Nephron (organoid): ENCODE measurements around the gene IPP.
A peak's percentile ranks its signal among the peaks of the same experiment; 100 is the strongest.

Experiments used
- H3K27ac Mint-ChIP-seq, 3 experiments: 2 replicates each; pipeline ENCODE4 v1.8.0; 2020; ENCODE audit warnings: mixed read lengths in 3 of 3, mild to moderate bottlenecking in 2 of 3, moderate library complexity in 1 of 3
- H3K27me3 Mint-ChIP-seq: 2 replicates; pipeline ENCODE4 v1.8.0; 2021; ENCODE audit warnings: low read depth, mild to moderate bottlenecking, moderate library complexity, mixed read lengths
- H3K36me3 Mint-ChIP-seq: 2 replicates; pipeline ENCODE4 v1.8.0; 2020; ENCODE audit warnings: low read depth, mixed read lengths
- H3K4me1 Mint-ChIP-seq: 2 replicates; pipeline ENCODE4 v1.8.0; 2020; ENCODE audit warnings: mixed read lengths
- H3K4me3 Mint-ChIP-seq, 3 experiments: 2 replicates each; pipeline ENCODE4 v1.8.0; 2020; ENCODE audit warnings: mild to moderate bottlenecking in 3 of 3, mixed read lengths in 3 of 3, moderate library complexity in 2 of 3
- H3K9me3 Mint-ChIP-seq: 2 replicates; pipeline ENCODE4 v1.8.0; 2020; ENCODE audit warnings: mixed read lengths
- TF ChIP-seq, protein P1 (sequence below), 3 experiments: fragments of 200-600 bp; sonication (generic); IDR thresholded peaks; one replicate each; pipeline ENCODE4 v1.5.0; 2021; ENCODE audit warnings: antibody characterized with exemption in 3 of 3; ENCODE audit not compliant: unreplicated experiment in 3 of 3

The IPP gene

GRCh38 chr1:45674478-45674877, 76.0 kb downstream of the IPP start:
- Mint-ChIP-seq H3K36me3 (peaks cover 22% of the 10 kb centered on the region), H3K4me1 (peaks cover 40% of the 10 kb centered on the region), H3K4me3 (no peak overlapping the region), H3K27ac (no peak overlapping the region), H3K27me3 (no peaks in the 10 kb centered on the region), H3K9me3 (no peaks in the 10 kb centered on the region)
- TF ChIP-seq, protein P1, sequence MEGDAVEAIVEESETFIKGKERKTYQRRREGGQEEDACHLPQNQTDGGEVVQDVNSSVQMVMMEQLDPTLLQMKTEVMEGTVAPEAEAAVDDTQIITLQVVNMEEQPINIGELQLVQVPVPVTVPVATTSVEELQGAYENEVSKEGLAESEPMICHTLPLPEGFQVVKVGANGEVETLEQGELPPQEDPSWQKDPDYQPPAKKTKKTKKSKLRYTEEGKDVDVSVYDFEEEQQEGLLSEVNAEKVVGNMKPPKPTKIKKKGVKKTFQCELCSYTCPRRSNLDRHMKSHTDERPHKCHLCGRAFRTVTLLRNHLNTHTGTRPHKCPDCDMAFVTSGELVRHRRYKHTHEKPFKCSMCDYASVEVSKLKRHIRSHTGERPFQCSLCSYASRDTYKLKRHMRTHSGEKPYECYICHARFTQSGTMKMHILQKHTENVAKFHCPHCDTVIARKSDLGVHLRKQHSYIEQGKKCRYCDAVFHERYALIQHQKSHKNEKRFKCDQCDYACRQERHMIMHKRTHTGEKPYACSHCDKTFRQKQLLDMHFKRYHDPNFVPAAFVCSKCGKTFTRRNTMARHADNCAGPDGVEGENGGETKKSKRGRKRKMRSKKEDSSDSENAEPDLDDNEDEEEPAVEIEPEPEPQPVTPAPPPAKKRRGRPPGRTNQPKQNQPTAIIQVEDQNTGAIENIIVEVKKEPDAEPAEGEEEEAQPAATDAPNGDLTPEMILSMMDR (IDR thresholded peaks at IDR 0.05; ENCODE audit: unreplicated experiment in 3 of 3) = no peak

DNA sequence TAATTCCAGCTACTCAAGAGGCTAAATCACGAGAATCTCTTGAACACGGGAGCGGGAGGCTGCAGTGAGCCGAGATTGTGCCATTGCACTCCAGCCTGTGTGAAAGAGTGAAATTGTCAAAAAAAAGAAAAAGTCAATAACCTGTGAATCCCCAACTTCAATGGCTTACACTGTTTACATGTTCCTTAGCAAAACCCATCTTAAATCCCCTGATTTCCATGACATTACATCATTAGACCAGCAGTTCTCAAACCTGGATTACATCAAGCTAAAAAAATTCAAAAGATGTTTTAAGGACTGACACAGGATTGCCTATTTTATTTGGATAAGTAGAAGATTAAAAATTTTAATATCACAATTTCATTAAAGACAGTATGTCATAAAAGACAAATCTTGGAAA, 76.5 kb downstream of the IPP start:
- no peaks in the 10 kb centered on the region for H3K9me3 Mint-ChIP-seq
- H3K4me1 Mint-ChIP-seq = peaks cover 35% of the 10 kb centered on the region
- H3K27ac Mint-ChIP-seq = no peak overlapping the region
- TF ChIP-seq, protein P1 (IDR thresholded peaks at IDR 0.05; ENCODE audit: unreplicated experiment in 3 of 3) = no peak
- no peak overlapping the region for H3K4me3 Mint-ChIP-seq
- H3K27me3 Mint-ChIP-seq = no peaks in the 10 kb centered on the region
- H3K36me3 Mint-ChIP-seq = peaks cover 22% of the 10 kb centered on the region

DNA sequence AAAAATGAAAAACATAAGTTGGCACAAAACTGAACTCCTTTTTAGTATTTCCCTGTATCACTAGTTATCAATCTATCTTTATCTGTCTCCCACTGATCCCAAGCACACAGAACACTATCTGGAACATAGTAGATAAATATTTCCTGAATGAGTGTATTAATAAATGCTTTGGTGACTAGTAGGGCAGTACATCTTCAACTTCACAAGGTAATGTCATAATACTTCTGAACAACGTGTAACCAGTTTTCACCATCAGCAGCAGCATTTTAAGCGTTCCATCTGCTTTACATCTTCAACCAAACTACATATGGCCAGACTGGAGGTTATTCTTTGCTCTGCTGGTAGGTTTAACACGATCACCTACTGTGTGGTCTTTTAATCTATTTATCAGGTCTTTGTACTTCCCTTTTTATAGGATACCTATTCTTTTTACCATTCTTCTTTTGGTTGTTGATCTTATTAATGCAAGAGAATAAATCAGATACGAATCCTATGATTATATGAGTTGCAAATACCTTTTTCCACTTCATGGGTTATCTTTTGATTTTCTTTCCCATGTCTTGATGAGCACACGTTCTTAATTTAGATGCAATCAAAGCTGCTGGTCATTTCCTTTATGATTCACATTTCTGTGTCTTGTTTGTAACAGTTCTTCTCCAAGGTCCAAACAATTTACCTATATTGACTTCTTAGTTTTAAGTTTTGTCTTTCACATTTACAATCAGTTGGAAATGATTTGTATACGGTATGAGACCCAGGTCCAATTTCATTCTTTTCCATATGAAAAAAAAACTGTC, 80.4 kb downstream of the IPP start:
- peak overlapping the region in 1 of 3 experiments; percentile 7 for H3K27ac Mint-ChIP-seq
- H3K4me1 Mint-ChIP-seq = peaks cover 35% of the 10 kb centered on the region
- TF ChIP-seq, protein P1 (IDR thresholded peaks at IDR 0.05; ENCODE audit: unreplicated experiment in 3 of 3) = no peak
- H3K36me3 Mint-ChIP-seq = peaks cover 33% of the 10 kb centered on the region
- H3K4me3 Mint-ChIP-seq = no peak overlapping the region
- H3K9me3 Mint-ChIP-seq = no peaks in the 10 kb centered on the region
- no peaks in the 10 kb centered on the region for H3K27me3 Mint-ChIP-seq

DNA sequence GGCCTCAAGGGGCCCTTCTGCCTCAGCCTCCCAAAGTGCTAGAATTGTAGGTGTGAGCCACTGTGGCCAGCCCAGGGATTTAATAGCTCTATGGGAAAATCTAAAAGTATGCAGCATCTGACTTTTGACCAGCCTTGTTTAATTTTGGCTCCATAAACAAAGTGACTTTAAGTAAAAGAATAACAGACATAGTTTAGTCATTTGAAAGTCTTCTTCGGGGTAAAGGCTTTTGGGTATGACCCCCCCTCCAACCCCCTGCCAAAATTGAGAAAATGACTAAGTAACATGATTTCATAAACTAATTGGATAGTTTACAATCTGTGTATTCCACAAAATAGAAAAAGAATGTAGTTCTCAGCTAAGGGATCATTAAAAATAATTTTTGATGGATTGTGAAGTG, 81.1 kb downstream of the IPP start:
- TF ChIP-seq, protein P1 (IDR thresholded peaks at IDR 0.05; ENCODE audit: unreplicated experiment in 3 of 3) = no peak
- no peaks in the 10 kb centered on the region for H3K9me3 Mint-ChIP-seq
- H3K4me3 Mint-ChIP-seq = no peak overlapping the region
- peaks cover 28% of the 10 kb centered on the region for H3K36me3 Mint-ChIP-seq
- no peak overlapping the region for H3K27ac Mint-ChIP-seq
- no peaks in the 10 kb centered on the region for H3K27me3 Mint-ChIP-seq
- peaks cover 28% of the 10 kb centered on the region for H3K4me1 Mint-ChIP-seq

DNA sequence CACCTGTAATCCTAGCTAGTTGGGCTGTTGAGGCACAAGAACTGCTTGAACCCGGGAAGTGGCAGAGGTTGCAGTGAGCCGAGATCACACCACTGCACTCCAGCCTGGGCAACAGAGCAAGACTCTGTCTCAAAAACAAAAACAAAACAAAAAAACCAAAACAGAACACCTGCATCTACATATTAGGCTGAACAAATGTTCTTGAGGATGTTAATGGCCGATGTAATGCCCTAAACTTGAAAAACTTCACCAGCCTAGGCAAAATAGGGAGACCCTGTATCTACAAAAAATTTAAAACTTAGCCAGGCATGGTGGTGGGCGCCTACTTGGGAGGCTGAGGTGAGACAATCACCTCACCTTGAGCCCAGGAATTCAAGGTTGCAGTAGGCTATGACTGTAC, 81.9 kb downstream of the IPP start:
- TF ChIP-seq, protein P1 (IDR thresholded peaks at IDR 0.05; ENCODE audit: unreplicated experiment in 3 of 3) = no peak
- peaks cover 27% of the 10 kb centered on the region for H3K36me3 Mint-ChIP-seq
- no peak overlapping the region for H3K4me3 Mint-ChIP-seq
- peaks cover 28% of the 10 kb centered on the region for H3K4me1 Mint-ChIP-seq
- H3K9me3 Mint-ChIP-seq = no peaks in the 10 kb centered on the region
- H3K27me3 Mint-ChIP-seq = no peaks in the 10 kb centered on the region
- H3K27ac Mint-ChIP-seq = no peak overlapping the region
